ENCODE measurements around the gene NGRN. TPM values are rescaled to one million over a fixed set of nuclear protein-coding genes. Genes with fewer than 3 reads are reported as not detected.
"Not testable (repeated sequence)": the region's sequence is repeated elsewhere in the genome, so short reads cannot be mapped to it uniquely, and the experiment has no call there.

NGRN gene
- total RNA-seq, 1 experiment from 2014 or later = 129 TPM

DNA sequence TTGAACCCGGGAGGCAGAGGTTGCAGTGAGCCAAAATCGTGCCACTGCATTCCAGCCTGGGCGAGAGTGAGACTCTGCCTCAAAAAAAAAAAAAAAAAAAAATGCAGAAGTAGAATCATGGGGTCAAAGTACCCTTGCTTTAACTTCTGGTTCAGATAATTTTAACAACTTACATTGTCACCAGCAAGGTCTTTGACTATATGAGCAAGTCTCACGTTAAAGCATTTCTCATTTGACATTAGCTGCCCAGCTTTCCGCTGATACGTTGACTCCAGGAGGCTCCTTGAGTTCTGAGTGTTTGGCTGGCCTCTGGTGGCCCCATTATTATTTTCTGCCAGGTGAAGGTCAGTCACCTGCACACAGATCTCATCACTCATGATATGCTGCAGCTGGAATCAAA, 16.2 kb downstream of the NGRN start:
- DNase-seq (ENCODE audit: low read depth) = not testable (repeated sequence)

DNA sequence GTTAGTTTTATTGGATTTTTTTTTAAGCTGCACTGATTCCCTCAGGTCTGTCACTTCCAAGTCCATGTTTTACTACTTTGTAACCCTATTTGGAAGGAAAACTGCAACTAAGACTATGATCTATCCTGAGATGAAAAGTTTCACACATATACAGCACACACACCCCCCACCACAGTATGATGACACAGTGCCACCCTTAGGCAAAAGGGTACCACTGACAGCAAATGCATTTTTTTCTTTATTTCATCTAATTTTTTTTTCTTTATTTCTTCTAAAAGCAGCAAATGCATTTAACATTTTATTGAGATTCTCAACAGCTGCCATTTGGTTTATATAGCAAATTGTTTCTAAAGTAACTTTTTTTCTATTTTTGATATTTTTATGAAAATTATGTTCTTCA, 21.2 kb downstream of the NGRN start:
- peak; percentile 48 for DNase-seq (ENCODE audit: low read depth)

DNA sequence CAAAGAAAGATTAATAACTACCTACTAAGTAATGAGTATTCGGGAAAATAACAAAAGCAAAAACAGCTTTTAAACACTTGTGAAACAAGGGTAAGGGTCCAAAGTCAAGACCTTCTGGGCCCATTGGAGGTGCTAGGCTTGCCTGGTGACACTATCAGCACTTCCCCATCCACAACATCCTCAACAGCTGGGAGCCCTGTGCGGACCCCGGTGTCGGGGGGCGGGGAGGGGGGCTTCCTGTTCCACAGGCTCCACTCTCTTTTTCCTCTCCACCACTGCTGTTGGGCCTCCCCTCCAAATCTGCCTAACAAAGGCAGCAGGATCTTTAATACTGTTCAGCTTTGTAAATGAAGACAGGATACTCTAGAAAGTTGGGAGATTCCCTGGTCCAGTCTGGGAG, 21.6 kb downstream of the NGRN start:
- DNase-seq (ENCODE audit: low read depth) = no peak

DNA sequence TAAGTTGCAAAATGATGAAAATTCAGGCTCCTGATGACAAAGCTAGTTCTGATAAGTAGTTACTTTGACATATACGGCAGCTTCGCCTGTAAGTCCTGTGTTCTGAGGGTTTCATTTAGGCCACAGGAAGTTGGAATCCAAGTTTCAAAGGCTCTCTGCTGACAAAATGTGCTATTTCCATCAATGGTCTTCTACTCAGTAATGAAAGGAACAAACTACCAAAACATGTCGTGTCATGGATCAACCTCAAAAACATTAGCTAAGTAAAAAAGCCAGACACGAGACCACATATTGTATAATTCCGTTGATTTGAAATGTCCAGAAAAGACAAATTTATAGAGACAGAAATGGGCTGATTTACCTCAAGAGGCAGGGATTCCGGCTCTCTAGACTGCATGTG, 22.5 kb downstream of the NGRN start:
- DNase-seq (ENCODE audit: low read depth) = no peak

DNA sequence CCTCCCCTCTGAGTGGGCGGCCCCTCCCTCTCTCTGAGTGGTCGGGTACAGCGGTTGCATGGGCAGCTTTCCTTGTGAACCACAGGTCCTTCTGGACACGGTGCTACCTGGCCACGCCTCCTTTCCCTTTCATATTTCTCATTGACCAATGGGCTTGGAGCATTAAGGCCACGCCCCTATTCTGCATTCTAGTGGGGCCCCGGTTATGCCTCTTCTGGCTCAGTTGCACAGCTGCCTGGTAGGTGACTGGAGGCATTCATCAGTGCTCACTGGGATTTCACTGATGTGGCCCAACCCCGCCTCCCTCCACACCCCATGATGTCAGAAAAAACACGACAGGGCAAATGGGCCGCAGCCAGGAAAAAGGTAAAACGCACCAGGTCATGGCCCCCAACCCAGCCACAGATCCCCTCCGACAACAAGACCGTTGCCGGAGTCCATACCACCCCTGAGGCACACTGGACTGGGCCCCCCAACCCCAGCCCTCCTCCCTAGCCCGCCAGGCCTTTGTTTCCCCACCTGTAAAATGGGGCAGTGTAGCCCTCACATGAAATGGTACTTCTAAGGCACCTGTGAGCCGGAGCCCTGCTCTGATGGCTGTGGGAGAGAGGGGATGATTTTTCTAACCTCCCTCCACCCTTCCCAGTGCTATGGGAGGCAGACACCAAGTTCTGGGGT, 26.3 kb downstream of the NGRN start:
- DNase-seq (ENCODE audit: low read depth) = peak; percentile 50

DNA sequence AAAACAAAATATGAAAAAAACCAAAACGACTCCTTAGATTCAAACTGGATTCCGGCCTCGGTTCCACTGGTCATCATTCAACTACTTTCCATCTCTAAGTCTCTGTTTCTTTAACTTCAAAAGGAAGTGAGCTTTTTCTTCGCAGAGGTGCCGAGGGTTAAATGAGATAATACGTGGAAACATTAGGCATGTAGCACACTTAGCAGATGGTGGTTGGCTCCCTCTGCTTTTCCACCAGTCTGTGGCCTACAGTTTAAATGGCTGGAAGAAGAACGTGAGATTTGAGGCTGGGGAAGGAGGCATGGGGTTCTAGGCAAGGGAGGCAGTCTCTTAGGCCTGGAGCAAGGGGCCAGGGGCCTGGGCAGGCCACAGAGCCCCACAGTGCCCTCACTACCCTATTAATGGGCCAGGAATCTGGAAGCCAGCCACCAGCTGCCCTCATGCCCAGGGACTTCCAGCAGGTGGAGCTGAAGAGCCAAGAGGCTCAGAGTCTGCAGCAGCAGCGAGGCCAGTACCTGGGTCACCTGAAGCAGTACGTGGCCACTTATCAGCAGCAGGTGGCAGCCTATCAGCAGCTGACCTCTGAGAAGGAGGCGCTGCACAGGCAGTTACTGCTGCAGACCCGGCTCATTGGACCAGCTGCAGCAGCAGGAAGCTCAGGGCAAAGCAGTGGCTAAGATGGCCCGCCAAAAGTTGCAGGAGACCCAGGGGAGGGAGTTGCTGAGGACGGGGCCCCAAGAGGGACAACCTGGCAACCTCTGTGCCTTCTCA, 27.8 kb downstream of the NGRN start:
- peak; percentile 67 for DNase-seq (ENCODE audit: low read depth)

DNA sequence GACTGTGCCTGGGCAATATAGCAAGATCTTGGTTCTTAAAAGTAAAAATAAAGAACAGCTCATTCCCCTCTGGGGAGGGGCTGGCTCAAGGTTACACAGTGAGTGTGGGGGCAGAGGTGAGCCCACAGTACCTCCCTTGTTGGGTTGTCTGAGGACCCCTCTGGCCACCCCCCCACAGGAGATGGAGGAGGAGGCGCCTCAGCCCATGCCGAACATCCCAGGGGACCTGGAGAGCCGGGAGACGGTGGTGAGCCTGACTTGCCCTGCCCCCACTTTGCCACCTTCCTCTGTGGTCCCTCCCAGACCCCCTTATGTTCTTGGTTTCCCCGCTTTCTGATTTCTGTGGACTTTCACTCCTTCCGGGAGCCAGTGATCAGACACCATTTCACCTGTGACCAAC, 28.7 kb downstream of the NGRN start:
- no peak for DNase-seq (ENCODE audit: low read depth)

DNA sequence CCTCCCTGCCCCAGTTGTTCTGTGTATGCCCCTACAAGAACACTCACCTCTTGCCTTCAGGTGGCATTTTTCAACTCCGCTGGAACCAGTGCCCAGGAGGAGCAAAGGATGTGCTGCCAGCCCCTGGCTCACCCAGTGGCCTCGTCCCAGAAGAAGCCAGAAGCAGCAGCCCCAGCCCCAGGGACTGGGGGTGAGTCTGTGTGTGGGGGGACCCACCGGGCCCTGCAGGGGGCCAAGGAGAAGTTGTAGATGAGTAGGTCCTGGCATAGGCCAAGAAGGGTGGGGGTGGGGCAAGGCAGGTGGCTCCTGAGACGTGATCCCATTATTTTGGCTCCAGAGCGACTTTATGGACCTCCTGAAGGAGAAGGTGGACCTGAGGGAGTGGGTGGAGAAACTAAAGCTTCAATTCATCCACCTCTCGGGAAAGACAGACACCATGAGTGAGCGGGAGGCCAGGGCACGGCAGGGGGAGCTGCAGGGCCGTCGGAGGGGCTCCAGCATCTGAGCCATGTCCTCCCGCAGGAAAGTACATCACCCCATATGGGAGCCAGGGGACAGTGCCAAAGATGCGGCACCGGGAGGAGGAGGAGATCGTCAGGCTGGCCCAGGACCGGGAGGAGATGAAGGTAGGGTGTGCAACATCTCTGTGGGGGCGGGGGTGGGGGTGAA, 29.3 kb downstream of the NGRN start:
- DNase-seq (ENCODE audit: low read depth) = no peak

DNA sequence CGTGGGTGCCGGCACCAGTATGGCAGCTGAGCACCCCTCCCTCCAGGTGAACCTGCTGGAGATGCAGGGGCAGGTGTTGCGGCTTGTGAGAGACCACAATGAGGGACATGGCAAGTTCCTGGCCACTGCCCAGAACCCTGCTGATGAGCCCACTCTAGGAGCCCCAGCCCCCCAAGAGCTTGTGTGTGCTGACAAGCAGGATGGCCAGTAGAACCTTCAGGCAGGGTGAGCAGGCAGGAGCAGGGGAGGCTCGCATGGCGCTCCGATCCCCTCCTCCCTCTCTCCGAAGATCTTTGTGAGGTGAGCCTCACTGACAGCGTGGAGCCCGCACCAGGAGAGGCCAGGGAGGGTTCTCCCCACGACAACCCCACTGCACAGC, 29.8 kb downstream of the NGRN start:
- DNase-seq (ENCODE audit: low read depth) = no peak

DNA sequence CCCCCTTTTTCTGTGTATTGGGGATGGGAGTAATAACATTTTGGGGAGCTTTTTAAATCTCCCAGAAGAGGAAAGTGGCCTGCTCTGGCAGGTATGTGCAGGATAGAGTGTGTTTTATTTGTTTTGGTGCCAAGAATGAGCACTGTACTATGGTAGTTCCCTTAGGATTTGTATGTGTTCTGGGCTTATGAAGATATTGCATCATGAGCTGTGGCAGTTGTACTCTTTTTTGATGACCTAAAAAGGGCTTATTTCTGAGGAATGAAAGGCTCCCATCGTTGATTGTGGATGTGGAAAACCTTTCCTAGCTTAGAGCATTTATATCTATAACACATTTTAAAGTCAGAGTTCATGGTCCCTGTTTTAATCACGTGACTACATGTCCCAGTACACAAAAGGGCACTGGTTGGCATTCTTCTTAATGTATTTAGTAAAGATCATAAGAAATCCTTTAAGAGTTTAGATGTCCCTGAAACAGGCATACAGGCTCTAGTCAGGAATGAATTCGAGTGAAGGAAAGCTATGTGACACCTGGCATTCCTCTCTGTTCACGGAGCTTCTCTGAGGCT, 30.9 kb downstream of the NGRN start:
- DNase-seq (ENCODE audit: low read depth) = not testable (repeated sequence)

DNA sequence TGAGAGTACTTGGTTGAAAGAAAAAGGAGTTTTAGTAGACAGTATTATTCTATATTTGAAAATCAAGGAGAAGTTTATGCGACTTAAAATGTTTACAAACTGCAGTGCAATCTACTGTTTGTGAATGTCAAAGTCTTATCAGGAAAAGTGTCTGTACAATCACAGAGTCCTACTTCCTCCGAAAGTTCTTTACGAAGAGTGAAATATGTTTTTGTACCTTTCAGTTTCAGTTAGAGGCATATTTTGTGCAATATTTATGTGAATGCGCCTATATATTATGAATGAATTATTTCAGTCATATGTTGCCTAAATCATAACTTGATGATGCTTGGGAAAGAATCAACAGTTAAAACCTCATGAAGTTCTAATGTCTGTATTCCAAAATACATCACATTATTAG, 31.5 kb downstream of the NGRN start:
- DNase-seq (ENCODE audit: low read depth) = no peak

DNA sequence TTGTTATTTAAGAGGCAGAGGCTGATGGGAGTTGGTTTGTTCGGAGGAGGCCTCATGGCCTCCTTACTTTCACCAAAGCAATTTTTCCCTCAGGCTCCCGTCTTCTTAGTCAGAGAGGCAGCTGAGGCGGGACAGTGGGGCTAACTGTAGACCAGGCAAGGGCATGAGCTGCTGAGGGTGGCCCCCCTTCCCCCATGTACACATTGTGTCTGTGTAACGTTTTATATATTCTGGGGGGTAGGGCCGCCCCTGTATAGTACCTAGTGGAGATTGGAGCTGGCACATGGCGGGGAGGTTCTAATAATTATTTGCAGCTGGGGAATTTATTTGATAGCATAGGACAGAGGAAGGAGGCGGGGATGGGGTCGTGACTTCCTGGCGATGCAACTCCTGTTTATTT, 35.1 kb downstream of the NGRN start:
- no peak for DNase-seq (ENCODE audit: low read depth)

DNA sequence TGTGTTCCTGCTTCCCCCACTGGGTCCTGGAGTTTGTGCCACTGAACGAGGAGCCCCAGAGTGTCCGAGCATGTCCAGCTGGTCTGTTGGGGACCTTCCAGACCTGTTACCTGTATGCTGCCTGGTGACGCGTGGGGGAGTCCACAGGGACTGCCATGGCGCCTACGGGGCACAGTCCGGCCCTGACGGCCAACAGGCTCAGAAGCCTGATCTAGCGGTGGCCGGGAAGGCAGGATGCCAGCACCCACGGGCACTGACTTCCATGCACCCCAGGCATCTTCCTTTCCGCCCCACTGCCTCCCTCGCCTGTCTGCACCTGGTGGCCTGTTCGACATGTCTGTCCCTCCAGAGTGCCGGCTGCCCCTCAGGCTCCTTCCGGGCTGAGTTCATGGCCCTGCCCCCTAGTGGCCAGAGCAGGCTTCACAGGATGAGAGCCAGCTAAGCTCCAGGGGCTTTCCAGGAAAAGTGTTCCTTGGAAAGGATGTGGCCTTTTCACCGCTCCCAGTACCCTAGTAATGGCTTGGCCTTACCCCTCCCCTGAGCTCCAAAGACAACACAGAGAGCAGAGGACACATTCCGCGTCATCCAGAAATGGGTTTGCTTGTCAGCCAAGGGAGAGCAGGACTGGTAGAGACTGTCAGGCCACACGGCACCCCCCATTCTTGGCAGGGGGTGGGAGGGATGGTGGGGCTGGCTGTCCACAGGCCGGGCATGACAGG, 35.7 kb downstream of the NGRN start:
- DNase-seq (ENCODE audit: low read depth) = peak; percentile 75

DNA sequence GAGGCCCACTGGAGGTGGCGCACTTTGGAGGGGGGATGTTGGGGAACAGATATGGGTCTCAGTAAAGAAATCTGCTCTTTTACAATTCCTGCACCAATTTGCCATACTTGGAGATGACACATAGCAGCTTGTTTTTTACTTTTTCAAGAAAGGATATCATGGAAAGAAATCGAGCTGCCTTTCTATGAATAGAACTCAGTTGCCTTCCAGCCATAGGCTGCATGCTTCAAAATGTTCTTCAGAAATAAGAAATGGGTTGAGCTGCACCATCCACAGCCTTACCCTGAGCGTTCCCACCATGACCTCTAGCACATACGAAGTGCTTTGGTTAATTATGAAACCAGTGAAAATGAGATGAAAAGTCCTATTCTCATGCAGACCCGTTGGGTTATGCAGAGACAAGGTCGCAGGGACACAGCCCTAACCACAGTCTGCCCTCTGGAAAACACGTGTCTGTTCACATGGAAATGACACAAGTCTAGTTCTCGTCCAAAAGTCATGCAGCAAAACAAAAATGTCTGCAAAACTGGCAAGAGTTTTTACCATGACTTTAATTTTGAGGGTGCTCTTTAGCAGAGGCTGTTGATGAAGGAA, 36.3 kb downstream of the NGRN start:
- no peak for DNase-seq (ENCODE audit: low read depth)

DNA sequence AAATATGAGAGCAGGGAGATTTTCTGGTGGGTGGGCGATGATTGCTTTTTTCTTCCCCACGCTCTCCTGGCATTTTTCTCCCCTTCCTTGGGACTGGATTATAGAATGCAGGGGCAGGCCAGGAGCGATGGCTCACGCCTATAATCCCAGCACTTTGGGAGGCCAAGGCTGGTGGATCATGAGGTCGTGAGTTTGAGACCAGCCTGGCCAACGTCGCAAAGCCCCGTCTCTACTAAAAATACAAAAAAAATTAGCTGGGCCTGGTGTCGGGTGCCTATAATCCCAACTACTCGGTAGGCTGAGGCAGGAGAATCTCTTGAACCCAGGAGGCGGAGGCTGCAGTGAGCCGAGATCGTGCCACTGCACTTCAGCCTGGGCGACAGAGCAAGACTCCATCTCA, 39.9 kb downstream of the NGRN start:
- DNase-seq (ENCODE audit: low read depth) = not testable (repeated sequence)

DNA sequence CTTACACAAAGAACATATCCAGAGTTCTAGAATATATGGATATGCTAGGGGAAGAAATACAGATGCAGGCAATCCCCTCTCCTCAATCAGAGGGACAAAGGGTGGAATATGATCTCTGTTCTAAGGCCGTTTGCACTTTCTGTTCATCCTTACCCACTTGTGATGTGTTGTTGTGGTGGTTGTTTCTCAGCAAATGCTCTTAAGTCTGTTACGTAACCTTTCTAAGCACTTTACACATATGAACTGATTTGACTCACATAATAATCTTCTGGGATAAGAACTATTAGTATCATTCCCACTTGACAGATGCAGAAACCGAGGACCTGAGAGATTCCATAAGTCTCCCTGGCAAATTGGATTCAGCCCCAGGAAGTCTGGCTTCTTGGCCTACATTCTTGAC, 40.5 kb downstream of the NGRN start:
- no peak for DNase-seq (ENCODE audit: low read depth)

DNA sequence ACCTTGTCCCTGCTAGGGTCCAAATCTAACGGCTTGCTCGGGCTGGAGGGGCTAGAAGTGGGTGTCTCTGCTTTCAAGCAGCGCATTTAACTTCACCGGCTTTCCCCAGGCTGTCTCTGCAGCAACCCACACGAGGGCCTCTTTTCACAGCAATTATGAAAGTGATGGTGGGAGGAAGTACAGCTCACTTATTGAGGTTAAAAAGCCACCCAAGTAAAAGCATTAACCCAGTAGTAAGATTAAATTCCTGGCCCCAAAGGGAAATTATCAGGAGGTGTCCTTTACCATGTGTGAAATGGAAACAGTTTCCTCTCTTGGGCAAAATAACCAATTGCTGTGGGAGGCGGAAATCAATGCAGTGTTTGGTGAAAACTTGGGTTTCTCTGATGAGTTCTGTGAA, 41.1 kb downstream of the NGRN start:
- DNase-seq (ENCODE audit: low read depth) = no peak

DNA sequence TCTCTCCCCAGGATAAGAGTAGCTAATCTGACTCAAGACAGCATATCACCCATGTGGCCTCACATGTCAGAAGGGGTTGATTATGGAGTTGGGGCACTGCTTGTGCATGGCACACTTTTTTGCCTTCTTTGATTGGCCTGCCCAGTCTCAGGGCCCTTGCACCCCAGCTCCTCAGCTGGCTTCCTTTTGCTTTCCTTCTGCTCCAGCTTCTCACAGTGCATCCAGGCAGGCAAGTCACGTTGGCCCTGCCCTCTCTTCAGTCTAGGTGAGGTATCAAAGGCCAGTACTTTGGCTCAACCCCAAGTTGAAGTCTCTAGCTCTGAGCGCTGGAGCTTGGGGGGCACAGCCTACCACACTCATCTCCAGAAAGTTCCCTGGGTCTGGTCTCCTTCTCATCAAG, 42.2 kb downstream of the NGRN start:
- no peak for DNase-seq (ENCODE audit: low read depth)

DNA sequence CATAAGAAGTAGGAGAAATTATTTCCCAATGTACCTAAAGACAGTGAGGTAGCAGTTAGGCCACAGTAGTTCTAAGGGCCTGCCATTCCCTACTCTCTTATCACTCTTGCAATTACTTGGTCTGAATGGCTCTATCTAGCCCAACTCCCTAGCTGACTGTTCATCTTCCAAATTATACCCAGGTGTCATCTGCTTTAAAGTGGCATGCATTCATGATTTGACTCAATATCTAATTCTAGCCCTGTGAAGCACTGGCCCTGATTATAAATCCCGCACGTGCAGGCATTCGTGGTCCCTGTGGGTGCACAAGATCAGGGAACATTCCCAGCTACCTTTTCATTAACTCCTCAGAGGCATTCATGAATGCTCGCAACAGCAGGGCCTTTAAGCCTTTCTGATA, 43.5 kb downstream of the NGRN start:
- DNase-seq (ENCODE audit: low read depth) = no peak

DNA sequence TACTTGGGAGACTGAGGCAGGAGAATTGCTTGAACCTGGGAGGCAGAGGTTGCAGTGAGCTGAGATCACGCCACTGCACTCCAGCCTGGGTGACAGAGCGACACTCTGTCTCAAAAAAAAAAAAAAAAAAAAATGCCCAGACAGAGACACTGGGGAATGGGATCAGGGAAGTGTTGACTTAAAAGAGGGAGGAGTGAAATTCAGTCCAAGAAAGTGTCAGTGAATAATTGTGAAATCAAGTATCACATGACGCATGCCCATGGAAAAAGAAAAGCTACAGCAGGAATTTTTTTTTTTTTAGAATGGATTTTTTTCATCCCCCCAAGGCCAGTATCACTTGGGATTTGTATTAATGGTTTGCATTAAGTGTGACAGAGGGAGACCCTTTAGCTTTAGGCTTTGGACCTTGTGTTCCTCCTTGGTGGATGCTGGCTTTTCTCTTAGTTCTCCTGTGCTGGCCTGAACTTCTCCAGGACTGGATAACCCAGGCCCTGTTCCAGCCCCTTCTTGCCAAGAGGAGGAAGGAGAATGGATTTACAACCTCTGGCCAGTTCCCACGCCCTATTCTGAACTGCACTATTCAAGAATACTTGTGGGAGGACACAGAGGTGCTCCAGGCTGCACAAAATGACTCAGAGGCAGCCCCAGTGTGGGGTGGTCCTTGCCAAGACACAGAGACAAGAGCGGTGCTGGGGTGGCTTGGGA, 50.0 kb downstream of the NGRN start:
- DNase-seq (ENCODE audit: low read depth) = peak; percentile 31

DNA sequence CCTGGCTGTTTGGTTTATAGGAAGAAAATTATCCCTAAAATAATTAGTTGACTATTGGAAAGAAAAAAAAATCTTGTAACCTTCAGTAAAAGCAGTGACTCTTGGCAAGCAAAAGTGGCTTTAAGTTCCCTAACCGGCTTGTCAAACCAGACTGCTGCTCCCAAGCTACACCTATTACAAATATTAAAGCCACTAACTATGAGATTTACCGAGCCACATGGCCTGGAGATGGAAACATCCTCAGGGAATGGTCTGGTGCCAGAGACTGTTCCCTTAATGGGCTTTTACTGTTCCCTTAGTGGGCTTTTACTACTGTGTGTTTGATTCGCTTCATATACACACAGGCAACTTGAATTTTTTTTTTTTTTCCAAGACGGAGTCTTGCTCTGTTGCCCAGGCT, 50.7 kb downstream of the NGRN start:
- DNase-seq (ENCODE audit: low read depth) = no peak
